Vagina (tissue), 2 donors: ENCODE results near the gene TRIB2.

Source experiments
- POLR2A ChIP-seq, 2 donors: fragments of 450-650 bp; IDR thresholded peaks; one replicate each; pipeline ENCODE4 v1.6.1; 2017; ENCODE audit warnings: antibody characterized with exemption in 2 of 2, mild to moderate bottlenecking in 2 of 2, moderate library complexity in 2 of 2
- POLR2AphosphoS5 ChIP-seq, 2 donors: sonication (generic); formaldehyde crosslinking; IDR thresholded peaks; one replicate each; pipeline ENCODE4 v1.9.0; 2017; ENCODE audit warnings: antibody characterized with exemption in 2 of 2, mild to moderate bottlenecking in 2 of 2, low read depth in 1 of 2; ENCODE audit not compliant: insufficient read depth in 1 of 2
- TF ChIP-seq, protein P1 (sequence below), 3 experiments: fragments of 450-650 bp in 2 of 3; fragments of 200-600 bp in 1 of 3; sonication (generic) in 1 of 3; IDR thresholded peaks; one replicate each; pipeline ENCODE4 v1.5.1; 2017 to 2019; ENCODE audit warnings: antibody characterized with exemption in 3 of 3, mild to moderate bottlenecking in 2 of 3, moderate library complexity in 2 of 3

- TF ChIP-seq, protein P1, sequence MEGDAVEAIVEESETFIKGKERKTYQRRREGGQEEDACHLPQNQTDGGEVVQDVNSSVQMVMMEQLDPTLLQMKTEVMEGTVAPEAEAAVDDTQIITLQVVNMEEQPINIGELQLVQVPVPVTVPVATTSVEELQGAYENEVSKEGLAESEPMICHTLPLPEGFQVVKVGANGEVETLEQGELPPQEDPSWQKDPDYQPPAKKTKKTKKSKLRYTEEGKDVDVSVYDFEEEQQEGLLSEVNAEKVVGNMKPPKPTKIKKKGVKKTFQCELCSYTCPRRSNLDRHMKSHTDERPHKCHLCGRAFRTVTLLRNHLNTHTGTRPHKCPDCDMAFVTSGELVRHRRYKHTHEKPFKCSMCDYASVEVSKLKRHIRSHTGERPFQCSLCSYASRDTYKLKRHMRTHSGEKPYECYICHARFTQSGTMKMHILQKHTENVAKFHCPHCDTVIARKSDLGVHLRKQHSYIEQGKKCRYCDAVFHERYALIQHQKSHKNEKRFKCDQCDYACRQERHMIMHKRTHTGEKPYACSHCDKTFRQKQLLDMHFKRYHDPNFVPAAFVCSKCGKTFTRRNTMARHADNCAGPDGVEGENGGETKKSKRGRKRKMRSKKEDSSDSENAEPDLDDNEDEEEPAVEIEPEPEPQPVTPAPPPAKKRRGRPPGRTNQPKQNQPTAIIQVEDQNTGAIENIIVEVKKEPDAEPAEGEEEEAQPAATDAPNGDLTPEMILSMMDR (IDR thresholded peaks at IDR 0.05), result no peak
- TF ChIP-seq POLR2A (IDR thresholded peaks at IDR 0.05), result no peak
- no peak for TF ChIP-seq POLR2AphosphoS5 (IDR thresholded peaks at IDR 0.05; ENCODE audit: insufficient read depth in 1 of 2, low read depth in 1 of 2)
Observed at GRCh38 chr2:12778811-12779579, 62.3 kb downstream of the TRIB2 start.
